GM12874 (cell line): ENCODE data around the gene KCNQ2.

Source experiments
- TF ChIP-seq, protein P1 (sequence below): IDR thresholded peaks from 2 replicates; pipeline ENCODE4 v1.5.1; 2011; ENCODE audit warnings: low read depth, mild to moderate bottlenecking, control low read depth, low read length, moderate library complexity; ENCODE audit not compliant: insufficient read depth

KCNQ2 gene

DNA sequence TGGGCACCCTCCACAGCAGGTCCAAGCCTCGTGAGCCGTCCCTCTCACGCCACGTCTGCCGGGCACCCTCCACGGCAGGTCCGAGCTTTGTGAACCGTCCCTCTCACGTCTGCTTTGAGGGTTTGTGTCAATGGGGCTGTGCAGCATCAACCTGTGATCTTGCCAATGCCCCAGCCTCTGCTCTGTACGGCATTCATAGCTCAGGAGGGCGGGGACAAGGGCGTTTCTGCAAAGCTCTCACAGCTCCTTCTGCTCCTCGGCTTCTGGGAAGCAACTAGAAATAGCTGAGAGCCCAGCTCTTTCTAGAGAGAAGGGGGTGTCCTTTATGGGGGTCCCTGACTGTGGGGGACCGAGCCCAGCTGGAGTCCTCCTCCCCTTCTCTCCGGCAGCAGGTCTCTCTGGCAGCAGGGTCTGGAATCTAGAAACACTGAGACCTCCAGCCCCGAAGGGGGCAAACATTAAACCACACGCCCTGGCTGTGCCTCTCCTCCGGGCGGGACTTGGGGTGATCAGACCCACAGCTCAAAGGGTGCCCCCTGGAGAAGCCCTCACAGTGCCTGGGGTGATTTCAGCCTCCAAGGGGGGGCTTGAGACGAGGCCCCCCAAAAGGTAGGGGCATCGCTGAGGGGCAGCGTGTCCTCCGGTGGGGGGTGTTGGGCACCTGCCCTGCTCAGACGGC, 70.1 kb downstream of the KCNQ2 start:
- TF ChIP-seq, protein P1, sequence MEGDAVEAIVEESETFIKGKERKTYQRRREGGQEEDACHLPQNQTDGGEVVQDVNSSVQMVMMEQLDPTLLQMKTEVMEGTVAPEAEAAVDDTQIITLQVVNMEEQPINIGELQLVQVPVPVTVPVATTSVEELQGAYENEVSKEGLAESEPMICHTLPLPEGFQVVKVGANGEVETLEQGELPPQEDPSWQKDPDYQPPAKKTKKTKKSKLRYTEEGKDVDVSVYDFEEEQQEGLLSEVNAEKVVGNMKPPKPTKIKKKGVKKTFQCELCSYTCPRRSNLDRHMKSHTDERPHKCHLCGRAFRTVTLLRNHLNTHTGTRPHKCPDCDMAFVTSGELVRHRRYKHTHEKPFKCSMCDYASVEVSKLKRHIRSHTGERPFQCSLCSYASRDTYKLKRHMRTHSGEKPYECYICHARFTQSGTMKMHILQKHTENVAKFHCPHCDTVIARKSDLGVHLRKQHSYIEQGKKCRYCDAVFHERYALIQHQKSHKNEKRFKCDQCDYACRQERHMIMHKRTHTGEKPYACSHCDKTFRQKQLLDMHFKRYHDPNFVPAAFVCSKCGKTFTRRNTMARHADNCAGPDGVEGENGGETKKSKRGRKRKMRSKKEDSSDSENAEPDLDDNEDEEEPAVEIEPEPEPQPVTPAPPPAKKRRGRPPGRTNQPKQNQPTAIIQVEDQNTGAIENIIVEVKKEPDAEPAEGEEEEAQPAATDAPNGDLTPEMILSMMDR, result no peak

DNA sequence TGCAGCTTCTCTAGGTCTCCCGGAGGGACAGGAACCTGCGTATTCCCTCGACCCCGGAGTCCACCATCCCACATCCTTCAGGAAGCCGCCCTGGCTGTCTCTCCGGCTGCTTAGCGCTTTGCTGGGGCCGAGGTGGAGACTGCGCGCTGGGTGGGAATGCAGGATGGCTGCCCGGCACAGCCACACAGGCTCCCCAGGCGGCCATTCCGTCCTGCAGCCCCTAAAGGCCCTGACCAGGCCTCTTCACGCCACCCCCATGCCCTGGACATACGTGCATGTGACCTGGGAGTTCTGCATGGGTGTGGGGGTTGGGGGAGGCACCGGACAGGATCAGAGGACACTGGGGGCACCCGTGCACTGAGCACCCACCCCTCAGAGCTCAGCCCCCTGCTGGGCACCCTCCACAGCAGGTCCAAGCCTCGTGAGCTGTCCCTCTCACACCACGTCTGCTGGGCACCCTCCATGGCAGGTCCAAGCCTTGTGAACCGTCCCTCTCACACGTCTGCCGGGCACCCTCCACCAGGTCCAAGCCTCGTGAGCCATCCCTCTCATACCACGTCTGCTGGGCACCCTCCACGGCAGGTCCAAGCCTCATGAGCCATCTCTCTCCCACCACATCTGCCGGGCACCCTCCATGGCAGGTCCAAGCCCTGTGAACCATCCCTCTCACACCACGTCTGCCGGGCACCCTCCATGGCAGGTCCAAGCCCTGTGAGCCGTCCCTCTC, 70.9 kb downstream of the KCNQ2 start:
- TF ChIP-seq, protein P1, result no peak

DNA sequence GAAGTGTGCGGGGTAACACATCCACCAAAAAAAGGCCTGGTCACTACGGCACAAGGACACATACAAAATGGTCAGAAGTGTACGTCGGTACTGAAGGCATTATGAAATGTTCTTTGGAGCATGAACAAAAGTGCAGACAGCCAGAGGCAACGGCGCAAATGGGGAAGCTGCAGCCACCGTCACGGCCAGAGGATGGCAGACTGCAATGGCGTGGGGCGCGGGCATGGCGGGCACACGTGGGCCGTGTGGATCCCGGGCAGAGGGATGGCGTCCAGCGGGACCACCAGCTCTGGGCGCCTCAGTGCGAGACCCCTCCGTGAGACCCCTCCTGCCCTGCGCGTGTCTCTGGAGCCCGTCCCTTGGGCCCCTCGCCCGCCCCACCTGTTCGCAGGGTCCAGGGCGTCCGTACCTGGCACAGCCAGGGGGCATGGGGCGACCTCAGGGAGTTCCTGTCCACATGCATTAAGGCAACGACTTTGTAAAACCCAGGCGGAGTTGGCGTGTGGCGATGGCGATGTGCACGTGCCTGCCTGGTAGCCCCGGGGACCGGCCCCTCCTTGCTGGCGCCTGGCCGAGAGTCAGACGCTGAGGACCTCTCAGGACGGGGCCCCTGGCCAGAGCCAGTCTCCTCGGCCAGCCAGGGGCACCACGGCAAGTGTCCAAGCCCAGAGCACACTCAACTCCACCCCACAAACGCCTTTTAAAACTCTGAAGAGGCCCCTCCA, 71.8 kb downstream of the KCNQ2 start:
- TF ChIP-seq, protein P1, result no peak

DNA sequence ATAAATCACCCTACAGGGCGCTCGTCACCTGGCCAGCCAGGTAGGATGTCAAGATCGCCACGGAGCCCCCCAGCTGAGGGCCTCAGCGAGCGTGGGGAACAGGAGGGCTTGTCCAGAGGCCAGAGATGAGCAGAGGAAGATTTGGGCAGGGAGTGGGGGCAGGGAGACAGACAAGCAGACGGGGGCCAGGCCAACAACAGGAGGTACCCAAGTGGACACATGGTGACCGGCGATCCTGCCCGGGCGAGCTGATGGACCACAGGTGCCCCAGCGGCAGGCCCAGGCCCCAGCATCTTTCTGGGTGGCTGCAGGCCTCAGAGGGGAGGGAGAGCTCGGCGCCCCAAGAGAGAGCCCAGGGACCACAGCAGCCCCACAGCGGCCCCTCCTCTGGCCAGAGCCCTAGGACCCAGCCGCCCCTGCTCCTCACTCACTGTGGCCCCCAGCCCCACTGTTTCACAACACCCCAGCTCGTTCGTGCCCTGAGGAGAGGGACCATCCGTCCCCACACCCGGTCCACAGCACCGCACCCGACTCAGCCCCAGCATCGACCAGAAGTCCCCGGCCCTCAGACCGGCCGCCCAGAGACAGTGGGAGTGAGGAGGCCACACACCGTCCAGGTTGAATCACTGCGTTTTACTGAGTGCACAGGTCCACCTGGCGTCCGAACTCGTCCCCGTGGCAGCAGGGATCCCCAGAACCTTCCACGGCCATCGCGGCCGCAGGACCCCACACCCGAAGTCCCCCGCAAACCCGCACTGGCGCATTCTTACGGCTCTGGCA, 72.7 kb downstream of the KCNQ2 start:
- TF ChIP-seq, protein P1, result no peak

DNA sequence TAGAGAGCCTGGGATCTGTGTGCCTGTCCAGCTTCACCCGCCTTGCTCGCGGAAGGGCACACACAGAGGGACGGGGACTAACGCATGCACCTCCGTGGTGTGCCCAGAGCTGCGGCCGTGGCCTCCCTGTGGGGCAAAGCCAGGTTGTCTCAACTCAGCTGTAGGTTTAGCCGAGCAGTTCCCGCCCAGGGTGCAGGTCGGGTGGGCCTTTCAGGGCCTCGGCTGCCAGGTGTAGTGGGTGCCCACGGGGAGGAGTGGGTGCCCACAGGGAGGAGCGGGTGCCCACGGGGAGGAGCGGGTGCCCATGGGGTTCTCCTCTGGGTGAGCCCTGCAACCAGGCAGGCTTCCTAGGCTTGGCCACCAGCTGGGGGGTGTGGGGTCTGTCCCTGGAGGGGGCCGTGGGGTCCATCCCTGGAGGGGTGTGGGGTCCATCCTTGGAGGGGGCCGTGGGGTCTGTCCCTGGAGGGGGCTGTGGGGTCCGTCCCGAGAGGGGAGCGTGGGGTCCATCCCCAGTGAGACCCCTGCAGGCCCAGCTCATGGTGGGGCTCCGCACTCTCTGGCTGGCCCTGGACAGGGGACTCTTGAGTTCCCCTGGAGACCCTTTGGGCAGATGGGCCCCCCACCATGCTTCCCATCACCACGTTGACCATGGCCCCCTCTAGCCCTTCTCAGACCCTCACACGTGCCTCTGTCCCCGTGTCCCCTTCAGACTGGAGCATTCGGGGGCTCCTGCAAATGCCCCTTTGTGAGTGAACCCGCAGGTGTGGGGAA, 73.5 kb downstream of the KCNQ2 start:
- TF ChIP-seq, protein P1, result no peak

DNA sequence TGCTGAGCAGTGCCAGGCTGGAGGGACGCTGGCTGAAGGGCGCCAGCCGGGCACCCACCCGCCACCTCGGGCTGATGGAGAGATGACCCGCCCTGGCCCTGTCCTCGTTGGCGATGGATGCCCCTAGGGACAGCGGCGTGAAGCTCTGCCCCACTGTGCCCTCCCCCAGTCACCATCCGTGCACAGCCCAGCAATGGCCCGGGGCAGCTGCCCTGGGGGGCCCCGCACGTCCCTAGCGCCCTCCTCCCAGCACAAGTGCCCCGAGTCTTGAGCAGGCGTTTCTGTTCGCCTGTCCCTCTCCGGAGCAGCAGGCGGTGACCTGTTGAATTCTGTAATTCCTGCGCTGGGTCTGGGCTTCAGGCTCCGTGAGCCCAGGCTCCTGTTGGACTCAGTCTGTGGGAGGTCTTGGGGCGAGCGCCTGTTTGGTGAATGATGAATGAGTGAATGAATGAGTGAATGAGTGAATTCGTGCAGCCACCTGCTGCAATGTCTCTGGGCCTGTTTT, 74.5 kb downstream of the KCNQ2 start:
- TF ChIP-seq, protein P1, result no peak
